ENCODE measurements around the gene SLC6A12.

GRCh38 chr12:177336-177979 is 36.5 kb downstream of the SLC6A12 start:
- no peak for TF ChIP-seq SNAI2 (CRISPR knock-in tag; IDR thresholded peaks at IDR 0.05)
- TF ChIP-seq BACH2 (CRISPR knock-in tag; IDR thresholded peaks at IDR 0.05; ENCODE audit: borderline replicate concordance): no peak
- TF ChIP-seq ARNTL (CRISPR knock-in tag; IDR thresholded peaks at IDR 0.05; ENCODE audit: borderline replicate concordance, low read depth): no peak
